Renal cortex interstitium (tissue), 11 donors: ENCODE measurements around the gene TMED9. TPM values are rescaled to one million over a fixed set of nuclear protein-coding genes. Genes with fewer than 3 reads are reported as not detected.
A peak's percentile ranks its signal among the peaks of the same experiment; 100 is the strongest.
"Not testable (repeated sequence)": the region's sequence is repeated elsewhere in the genome, so short reads cannot be mapped to it uniquely, and the experiment has no call there.

Source experiments
- DNase-seq, 11 donors: peaks; one replicate each; pipeline ENCODE4 v3.0.0-alpha.2; 2013; ENCODE audit warnings: low read depth in 9 of 11, low spot score in 4 of 11; ENCODE audit errors: extremely low read depth in 1 of 11
- polyA plus RNA-seq, 3 donors: library from polyadenylated mRNA; unstranded; fragments of 120-200 nt; gene quantifications; one replicate each; pipeline ENCODE4 v1.2.1, GENCODE V29; 2013; ENCODE audit not compliant: insufficient read length in 3 of 3

Gene TMED9
- polyA plus RNA-seq, 3 donors = 148 to 180 (median 154) TPM

DNA sequence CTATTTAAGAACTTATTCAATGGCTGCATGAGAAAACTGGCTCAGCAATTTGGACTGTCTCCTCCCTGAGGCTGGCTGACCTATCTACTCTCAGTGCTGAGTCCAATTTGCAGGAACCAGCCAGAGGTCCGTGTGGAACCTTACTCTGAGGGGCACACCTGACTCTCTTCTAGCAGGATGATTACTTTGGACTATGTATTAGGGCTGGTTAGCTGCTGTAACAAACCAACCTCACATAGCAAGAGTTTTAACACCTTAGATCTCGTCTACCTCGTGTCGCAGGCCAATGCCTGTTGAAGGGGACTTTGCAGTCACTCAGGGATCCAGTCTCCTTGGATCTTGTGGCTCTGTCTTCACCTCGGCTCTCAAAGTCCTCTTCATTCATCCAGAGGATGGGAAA is 34.2 kb upstream of the TMED9 start:
- no peak for DNase-seq

DNA sequence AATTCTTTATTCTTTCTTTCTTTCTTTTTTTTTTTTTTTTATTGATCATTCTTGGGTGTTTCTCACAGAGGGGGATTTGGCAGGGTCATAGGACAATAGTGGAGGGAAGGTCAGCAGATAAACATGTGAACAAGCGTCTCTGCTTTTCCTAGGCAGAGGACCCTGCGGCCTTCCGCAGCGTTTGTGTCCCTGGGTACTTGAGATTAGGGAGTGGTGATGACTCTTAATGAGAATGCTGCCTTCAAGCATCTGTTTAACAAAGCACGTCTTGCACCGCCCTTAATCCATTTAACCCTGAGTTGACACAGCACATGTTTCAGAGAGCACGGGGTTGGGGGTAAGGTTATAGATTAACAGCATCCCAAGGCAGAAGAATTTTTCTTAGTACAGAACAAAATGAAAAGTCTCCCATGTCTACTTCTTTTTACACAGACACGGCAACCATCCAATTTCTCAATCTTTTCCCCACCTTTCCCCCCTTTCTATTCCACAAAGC is 32.5 kb upstream of the TMED9 start:
- not testable (repeated sequence) for DNase-seq

DNA sequence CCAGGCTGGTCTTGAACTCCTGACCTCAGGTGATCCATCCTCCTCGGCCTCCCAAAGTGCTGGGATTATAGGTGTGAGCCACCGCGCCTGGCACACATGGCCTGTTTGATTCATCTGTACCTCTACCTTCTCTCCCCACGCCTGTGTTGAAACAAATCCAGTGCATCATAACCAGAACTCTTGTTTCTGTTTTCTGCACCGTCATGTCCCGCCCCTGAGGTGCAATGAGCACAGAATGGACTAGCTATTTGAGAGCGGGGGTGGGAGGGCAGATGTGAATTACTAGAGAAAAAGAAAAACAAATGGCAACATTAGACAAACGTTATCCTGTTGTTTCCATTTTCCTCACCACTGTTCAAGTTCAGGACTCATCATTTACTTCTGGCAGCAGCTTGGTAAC is 27.0 kb upstream of the TMED9 start:
- DNase-seq = no peak

DNA sequence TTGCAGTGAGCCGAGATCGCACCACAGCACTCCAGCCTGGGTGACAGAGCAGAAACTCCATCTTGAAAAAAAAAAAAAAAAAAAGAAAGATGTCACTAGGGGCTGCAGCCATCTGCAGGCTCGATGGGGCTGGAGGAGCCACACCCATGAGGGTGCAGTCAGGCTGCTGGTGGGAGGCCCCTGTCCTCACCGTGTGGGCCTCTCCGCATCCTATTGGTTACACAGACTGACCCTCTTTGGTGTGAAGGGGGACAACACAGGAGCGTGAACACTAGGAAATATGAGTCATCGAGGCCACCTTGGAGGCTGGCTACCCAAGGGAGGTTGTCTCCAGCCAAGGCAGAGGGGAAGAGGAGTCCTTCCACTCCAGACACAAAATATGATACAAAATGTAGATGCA is 23.7 kb upstream of the TMED9 start:
- DNase-seq = no peak

DNA sequence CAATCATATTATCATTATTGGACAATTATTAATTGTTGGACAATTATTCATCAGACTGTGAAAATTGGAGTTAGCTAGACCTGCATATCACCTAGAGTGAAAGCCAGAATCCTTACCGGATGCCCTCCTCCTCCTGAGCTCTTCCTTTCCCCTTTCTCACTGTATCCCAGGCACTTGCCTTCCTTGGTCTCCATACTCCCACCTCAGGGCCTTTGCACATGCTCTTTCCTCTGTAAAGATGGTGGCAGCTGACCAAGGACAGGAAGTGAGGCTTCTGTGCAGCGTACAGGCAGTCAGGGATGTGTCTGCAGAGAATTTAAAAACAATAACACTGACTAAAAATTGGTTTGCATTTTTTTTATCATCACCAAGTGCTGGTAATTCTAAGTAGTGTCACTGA is 22.1 kb upstream of the TMED9 start:
- no peak for DNase-seq

DNA sequence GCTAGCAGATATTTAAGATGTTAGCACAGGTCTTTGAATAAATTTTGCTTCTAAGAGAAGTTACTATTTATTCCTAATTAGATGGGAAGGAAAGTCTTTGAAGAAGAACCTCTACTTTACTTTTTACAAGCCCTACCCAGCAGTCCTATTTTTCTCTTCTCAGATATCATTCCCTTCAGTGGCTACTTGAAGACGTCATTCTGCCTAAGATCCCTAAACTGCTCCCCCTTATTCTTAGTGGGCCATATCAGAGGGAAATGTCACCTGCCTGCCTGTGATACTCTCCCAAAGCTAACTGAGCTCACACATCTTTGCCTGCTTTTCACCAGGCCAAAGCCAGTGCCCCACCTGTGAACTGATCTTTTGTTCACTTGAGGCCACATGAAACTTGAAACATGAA is 16.5 kb upstream of the TMED9 start:
- no peak for DNase-seq

DNA sequence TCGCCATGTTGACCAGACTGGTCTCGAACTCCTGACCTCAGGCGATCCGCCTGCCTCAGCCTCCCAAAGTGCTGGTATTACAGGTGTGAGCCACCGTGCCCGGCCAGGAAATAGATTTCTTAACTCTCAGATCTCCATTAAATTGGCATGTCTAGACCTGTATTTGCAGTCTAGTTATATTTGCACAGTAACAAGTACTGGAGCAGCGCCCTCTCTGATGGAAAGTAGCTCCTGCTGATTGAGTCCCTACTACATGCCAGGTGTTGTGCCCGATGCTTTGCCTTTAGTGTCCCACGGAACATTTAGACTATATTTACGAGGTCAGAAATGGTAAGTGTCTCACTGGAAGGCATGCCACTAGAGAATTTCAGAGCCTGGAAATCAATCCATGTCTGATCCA is 15.8 kb upstream of the TMED9 start:
- no peak for DNase-seq

DNA sequence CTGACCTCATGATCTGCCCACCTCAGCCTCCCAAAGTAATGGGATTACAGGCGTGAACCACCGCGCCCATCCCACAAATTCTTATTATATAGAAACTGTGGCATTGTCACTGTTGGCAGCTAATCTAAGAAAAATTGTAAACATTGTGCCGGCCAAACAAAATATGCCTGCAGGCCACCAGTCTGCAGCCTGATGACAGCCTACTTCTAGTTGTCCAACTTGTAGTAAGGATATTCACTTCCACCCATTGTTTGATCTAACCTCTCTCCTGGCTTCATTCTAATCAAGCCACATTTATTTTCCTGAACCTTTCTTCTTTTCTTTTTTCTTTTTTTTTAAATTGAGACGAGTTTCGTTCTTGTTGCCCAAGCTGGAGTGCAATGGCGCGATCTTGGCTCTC is 13.7 kb upstream of the TMED9 start:
- DNase-seq = no peak

DNA sequence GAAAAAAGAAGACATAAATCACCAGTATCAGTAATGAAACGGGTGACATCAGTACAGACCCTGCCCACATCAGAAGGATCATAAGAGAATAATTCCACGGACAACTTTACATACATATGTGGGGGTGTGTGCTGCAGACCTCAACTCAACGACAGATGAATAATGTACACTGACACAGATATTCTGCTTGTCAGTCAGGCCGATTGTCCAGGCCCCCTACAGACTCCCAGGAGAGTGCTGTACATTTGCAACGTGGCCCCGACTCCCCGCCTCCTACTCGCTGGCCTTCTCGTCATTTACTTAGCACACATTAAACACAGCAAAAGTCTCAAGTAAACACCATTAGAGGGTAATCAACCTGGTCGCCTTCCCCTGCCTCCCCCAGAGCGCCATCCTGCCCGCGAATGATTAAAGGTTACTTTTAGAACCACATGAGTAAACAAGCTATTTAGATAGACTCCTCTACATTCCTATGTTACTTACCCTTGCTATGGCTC is 3.5 kb upstream of the TMED9 start:
- DNase-seq = no peak

DNA sequence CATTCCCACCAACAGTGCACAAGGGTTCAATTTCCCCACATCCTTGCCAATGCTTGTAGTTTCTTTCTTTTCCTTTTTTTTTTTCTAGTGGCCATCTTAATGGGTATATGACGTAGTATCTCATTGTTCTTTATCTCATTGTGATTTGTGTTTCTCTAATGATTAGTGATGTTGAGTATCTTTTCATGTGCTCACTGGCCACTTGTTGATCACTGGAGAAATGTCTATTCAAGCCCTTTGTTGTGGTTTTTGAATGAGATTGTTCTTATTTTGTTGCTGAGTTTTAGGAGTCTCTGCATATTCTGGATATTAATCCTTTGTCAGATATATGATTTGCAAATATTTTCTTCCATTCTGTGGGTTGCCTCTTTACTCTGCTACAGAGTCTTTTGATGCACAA is 1.6 kb upstream of the TMED9 start:
- no peak for DNase-seq

DNA sequence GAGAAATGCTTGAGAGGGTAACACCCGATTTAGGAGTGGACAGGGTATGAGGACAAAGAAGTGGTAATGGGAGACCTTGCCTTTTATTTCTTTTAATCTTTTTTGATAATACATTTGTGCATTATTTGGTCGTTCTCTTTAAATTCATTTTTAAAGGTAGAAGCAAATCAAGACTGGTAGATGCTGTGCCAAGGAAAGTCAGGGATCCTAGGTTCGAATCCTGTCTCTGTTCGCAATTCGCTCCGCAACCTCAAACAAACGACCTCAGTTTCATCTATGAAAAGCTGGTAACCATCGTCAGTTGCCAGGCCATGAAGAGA is 353 bp upstream of the TMED9 start:
- DNase-seq = no peak

DNA sequence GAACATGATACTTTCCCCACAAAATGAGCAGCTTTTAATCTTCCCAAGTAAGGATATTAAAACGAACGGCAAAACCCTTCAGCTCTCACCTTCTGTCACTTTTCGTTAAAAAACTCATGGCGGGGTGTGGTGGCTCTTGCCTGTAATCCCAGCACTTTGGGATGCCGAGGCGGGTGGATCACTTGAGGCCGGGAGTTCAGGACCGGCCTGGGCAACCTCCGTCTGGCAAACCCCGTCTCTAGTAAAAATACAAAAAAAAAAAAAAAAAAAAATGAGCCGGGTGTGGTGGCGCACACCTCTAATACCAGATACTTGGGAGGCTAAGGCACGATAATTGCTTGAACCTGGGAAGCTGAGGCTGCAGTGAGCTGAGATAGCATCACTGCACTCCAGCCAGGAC is 902 bp downstream of the TMED9 start:
- no peak for DNase-seq

DNA sequence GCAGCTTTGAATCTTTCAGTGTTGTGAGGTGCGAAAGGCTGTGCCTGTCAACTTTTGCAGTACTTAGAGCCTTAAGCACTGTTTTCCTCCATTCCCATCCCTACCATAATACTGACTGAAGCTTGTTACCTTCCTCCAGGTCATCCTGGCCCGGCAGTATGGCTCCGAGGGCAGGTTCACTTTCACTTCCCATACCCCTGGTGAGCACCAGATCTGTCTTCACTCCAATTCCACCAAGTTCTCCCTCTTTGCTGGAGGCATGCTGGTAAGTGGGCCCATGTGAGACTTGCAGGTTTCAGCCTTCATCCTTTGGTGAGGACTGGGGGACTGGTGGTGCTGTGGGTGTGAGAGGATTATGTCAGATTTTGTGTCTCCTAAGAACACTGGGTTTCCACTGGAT is 1.5 kb downstream of the TMED9 start:
- DNase-seq = no peak

DNA sequence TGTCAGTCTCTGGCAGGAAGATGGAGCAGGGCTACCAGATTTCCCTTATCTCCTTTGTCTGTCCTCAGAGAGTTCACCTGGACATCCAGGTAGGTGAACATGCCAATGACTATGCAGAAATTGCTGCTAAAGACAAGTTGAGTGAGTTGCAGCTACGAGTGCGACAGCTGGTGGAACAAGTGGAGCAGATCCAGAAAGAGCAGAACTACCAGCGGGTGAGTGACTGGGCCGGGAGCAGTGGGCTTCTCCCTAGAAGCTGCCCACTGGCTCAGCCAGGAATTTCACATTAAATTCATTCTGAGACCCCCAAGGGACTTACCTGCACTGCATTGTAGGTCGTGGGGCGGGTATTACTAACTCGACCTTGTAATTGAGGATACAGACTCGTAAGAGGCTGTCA is 2.1 kb downstream of the TMED9 start:
- no peak for DNase-seq

DNA sequence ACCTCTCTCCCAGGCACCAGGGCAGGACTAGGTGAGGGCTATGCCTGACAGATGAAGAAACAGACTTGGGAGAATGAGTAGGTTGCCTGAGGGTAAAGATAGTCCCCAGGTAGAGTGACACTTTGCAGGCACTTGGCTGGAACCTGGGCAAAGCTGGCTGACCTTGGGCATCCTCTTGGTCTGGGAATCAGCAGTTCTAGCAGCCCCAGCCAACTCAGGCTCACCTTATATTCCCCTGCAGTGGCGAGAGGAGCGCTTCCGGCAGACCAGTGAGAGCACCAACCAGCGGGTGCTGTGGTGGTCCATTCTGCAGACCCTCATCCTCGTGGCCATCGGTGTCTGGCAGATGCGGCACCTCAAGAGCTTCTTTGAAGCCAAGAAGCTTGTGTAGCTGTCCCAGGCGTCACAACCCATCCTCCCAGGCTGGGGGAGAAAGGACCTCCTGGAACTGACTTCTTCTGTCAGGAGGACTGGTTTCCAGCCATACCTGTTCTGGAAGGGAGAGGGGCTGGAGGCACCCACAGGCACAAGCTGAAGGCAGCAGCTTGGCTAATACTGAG is 3.1 kb downstream of the TMED9 start:
- DNase-seq = no peak

DNA sequence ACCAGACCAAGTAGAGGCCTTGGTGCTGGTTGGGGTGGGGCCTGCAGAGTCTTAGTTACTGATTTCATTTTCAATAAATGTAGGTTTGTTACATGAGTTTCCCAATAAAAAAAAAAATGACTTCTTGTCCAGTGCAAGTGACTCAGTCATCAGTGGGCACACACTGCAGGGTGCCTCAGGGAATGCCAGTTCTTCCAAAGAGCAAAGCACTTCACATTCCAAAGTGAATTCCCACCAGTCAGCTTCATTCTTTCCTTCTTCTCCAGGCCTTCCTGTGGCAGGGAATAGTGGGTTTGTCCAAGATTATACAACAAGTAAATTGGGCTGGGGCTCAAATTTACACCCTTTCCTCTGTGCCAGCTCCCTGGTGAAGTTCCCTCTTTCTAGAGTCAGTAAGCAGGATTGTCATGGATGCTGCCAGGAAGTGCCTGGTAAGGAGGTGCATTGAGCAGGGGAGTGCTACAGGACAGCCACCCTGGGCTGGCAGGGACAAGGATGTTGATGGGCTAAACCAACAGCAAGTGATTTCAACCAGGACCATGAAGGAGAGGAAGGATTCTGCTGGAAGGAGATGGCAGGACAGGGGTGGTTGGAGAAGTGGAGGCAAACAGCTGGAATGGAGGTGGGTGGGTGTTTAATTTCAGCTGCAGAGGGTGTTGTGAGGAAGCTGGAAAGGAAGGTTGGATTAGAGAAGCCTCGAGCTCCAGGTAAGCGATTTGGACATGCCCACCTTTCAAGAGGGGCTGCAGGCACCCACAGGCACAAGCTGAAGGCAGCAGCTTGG is 4.2 kb downstream of the TMED9 start:
- no peak for DNase-seq

DNA sequence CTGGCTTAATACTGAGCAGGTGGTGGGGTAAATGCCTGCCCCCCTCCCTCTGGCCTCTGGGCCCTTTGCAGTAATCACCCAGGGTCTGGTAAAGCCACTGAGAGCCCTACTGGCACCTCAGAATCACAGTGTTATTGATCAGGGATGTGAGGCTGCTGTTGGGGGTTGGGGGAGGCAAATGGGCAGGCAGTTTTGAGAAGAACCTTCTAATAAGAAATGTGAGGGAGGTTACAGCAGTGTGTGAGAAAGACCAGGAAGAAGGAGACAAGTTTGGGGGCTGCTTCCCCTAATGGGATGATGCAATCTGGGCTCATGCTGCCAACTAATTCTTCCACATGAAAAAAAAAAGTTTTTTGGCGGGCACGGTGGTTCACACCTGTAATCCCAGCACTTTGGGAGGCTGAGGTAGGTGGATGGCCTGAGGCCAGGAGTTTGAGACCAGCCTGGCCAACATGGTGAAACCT is 4.8 kb downstream of the TMED9 start:
- no peak for DNase-seq

DNA sequence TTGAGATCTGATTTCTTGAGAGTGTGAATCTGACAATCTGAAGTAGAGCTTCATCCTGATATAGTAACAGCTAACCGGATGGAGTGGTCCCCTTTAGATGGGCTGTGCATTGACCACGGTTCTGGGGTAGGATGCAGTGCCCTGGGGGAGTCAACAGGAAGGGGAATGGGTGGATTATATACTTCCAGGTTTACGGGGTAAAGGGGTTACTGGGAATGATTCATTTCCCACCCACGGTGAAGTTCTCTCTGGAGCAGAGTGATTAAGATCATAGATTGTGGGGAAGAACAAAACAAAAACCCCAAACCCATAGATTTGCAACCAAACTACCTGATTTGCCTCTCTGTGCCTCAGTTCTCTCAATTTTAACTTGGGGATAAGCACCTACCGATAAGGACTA is 6.5 kb downstream of the TMED9 start:
- DNase-seq = no peak

DNA sequence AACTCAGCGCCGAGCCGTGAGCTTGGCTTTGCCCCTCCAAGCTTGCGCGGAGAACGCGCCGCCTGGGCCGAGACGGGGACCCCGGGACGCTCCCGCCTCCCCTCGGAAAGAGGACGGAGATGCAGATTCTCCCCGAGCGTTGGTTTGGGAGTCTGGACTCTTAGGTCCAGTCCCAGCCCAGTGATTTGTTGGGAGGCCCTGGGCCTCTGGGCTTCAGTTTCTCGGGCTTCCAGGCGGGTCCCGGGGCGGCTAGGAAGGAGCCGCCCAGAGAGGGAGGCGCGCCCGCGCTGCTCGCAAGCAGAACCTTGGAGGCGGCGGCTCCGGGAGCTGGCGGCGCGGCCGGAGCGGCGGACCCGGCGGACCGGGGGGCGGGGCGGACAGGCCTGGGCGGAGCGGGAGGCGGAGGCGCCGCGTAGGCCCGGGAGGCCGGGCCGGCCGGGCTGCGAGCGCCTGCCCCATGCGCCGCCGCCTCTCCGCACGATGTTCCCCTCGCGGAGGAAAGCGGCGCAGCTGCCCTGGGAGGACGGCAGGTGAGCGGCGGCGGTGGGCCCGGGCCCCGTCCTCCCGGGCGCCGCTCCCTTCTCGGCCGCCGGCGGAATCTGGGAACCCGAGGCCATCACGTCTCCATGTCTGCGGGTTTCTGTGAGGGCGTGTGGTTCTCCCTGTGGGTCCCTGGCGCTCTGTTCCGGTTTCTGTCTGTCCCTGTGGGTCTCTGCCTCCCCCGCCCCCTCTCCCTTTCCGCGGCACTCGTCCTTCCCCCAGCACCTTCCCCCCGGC is 7.9 kb downstream of the TMED9 start, which contains the start of gene B4GALT7:
B4GALT7 (plus strand) TSS at position 402 of the 777 bp plus-strand sequence; CDS start at position 481, 79 bp downstream.
- peak in 8 of 11 donors; percentile 49 to 81 (median 72) for DNase-seq

DNA sequence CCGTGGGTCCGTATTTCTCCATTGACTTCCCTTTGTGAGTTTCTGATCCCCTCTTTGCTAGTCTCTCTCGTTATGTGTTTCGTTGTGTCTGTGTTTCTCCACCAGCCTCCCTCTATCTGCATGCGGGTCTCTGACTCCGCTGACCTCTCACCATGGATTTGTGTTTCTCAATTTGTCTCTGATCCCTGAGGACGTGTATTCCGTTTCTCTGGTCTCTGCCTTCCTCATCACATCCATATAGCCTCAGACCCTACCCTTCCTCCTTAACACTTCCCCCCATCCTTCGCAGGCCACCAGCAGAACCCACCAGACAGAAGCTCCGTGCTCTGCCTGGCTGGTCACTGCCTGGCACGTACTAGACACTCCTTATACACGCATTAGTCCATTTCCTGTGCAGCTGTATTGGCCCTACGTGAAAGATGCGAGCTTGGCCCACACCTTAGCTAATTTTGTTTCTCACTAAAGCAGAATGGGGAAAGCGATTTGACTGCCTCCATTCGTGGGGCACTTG is 8.6 kb downstream of the TMED9 start:
- DNase-seq = no peak
